Thyroid gland (tissue), 4 donors: ENCODE results near the gene SEC24D. TPM values are rescaled to one million over a fixed set of nuclear protein-coding genes. Genes with fewer than 3 reads are reported as not detected.

ENCODE experiments used
- DNase-seq, 2 donors: peaks; one replicate each; pipeline ENCODE4 v3.0.0-alpha.2; 2019
- H3K27ac ChIP-seq, 3 donors: fragments of 200-600 bp; sonication (generic); 1 replicate in 2 of 3; 2 replicates in 1 of 3; pipeline ENCODE4 v1.5.1; 2016 to 2019; ENCODE audit warnings: mild to moderate bottlenecking in 1 of 3, moderate library complexity in 1 of 3
- H3K27me3 ChIP-seq: fragments of 200-600 bp; sonication (generic); one replicate; pipeline ENCODE4 v1.5.1; 2019
- H3K36me3 ChIP-seq, 2 donors: fragments of 200-600 bp; sonication (generic); one replicate each; pipeline ENCODE4 v1.5.1; 2016 to 2019
- H3K4me1 ChIP-seq, 2 donors: fragments of 200-600 bp; sonication (generic); one replicate each; pipeline ENCODE4 v1.5.1; 2017 to 2019
- H3K4me3 ChIP-seq, 3 donors: fragments of 200-600 bp; sonication (generic); replicated peaks in 1 of 3; 1 replicate in 2 of 3; 2 replicates in 1 of 3; pipeline ENCODE4 v1.5.1; 2016; ENCODE audit warnings: mild to moderate bottlenecking in 1 of 3
- H3K9me3 ChIP-seq: fragments of 200-600 bp; sonication (generic); one replicate; pipeline ENCODE4 v1.5.1; 2017
- CTCF ChIP-seq, 6 experiments: fragments of 200-600 bp in 3 of 6; fragments of 450-650 bp in 3 of 6; sonication (generic) in 3 of 6; IDR thresholded peaks; one replicate each; pipeline ENCODE4 v1.5.1; 2016 to 2019; ENCODE audit warnings: antibody characterized with exemption in 6 of 6, mild to moderate bottlenecking in 2 of 6, inconsistent platforms in 1 of 6, moderate library complexity in 1 of 6
- POLR2A ChIP-seq, 2 donors: fragments of 450-650 bp; IDR thresholded peaks; one replicate each; pipeline ENCODE4 v1.6.1; 2017; ENCODE audit warnings: antibody characterized with exemption in 2 of 2, mild to moderate bottlenecking in 2 of 2, moderate library complexity in 1 of 2
- WGBS, 2 donors: methylation state at CpG; one replicate each; pipeline ENCODE4 v1.1.5; 2017; 5-methylcytosine and 5-hydroxymethylcytosine counted together
- intact Hi-C: fragments of 100-400 bp; cut with DNase I; formaldehyde crosslinking; loops from one replicate; pipeline ENCODE4 v1.15.1; 2023
- total RNA-seq, 4 donors: library from RNA; depleted of rRNA; stranded (reverse); fragments of >200 nt; gene quantifications; one replicate each; pipeline ENCODE4 v1.2.3, GENCODE V29; 2016

Gene SEC24D
- total RNA-seq, 4 donors from 2014 or later, result 56.3 to 120 (median 80.4) TPM

DNA sequence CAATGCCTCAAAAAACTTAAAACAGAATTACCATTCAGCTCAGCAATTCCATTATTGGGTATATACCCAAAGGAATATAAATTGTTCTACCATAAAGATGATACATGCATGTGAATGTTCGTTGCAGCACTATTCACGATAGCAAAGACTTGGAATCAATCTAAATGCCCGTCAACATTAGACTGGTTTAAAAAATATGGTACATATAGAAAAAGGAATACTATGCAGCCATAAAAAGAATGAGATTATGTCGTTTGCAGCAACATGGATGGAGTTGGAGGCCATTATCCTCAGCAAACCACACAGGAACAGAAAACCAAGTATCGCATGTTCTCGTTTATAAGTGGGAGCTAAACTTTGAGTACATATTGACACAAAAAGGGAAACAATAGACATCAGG, 41.9 kb upstream of the SEC24D start:
- Histone ChIP-seq H3K36me3 (no peaks in the 10 kb centered on the region), H3K4me3 (no peak overlapping the region), H3K27me3 (no peaks in the 10 kb centered on the region), H3K27ac (no peak overlapping the region), H3K4me1 (no peaks in the 10 kb centered on the region), H3K9me3 (no peaks in the 10 kb centered on the region)
- intact Hi-C loops, result no loop called here
- DNase-seq, result no peak
- no peak for TF ChIP-seq POLR2A (IDR thresholded peaks at IDR 0.05)
- no peak for TF ChIP-seq CTCF (IDR thresholded peaks at IDR 0.05)
- 93 to 97% methylated on average over 6 of the region's 6 CpGs for WGBS, 2 donors

GRCh38 chr4:118872181-118872580, 36.3 kb upstream of the SEC24D start:
- DNase-seq, result no peak
- Histone ChIP-seq H3K27me3 (no peaks in the 10 kb centered on the region), H3K4me1 (no peaks in the 10 kb centered on the region), H3K36me3 (no peaks in the 10 kb centered on the region), H3K27ac (no peak overlapping the region), H3K4me3 (no peak overlapping the region), H3K9me3 (no peaks in the 10 kb centered on the region)
- TF ChIP-seq POLR2A (IDR thresholded peaks at IDR 0.05) (no peak), CTCF (IDR thresholded peaks at IDR 0.05) (no peak)
- 66 to 82% methylated on average over 4 of the region's 4 CpGs for whole genome bisulfite sequencing, 2 donors
- intact Hi-C loops, result no loop called here

DNA sequence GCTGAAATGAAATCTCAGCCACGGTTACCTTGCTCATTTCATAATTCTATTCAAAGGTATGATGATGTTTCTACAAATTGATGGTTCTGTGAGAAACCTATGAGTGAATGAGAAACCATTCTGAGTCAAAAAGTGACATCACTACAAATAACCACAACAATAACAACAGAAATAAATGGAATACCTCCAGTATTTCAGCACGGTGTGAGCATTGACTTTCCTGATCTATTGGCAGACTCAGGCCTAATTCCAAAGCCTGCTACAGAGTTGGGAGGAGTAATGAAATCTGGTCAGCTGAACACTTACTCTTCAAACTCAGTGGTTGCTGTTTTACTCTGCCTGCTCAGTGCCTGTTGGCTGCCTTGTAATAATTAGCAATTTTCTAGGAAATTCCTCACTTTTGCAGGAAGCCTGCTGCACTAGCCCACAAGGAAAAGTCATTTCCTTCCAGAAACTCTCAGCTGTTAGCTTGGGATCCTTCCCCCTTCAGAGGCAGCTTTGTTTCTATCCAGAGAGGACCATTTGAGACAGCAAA, 33.9 kb upstream of the SEC24D start:
- TF ChIP-seq POLR2A (IDR thresholded peaks at IDR 0.05) (no peak), CTCF (IDR thresholded peaks at IDR 0.05) (no peak)
- no peaks in the 10 kb centered on the region for H3K27me3 ChIP-seq
- H3K4me3 ChIP-seq, result no peak overlapping the region
- no peaks in the 10 kb centered on the region for H3K9me3 ChIP-seq
- H3K36me3 ChIP-seq, result no peaks in the 10 kb centered on the region
- WGBS, 2 donors, result 56 to 59% methylated on average over 2 of the region's 2 CpGs
- intact Hi-C loops, result no loop called here
- no peak for DNase-seq
- H3K4me1 ChIP-seq, result no peaks in the 10 kb centered on the region
- no peak overlapping the region for H3K27ac ChIP-seq

DNA sequence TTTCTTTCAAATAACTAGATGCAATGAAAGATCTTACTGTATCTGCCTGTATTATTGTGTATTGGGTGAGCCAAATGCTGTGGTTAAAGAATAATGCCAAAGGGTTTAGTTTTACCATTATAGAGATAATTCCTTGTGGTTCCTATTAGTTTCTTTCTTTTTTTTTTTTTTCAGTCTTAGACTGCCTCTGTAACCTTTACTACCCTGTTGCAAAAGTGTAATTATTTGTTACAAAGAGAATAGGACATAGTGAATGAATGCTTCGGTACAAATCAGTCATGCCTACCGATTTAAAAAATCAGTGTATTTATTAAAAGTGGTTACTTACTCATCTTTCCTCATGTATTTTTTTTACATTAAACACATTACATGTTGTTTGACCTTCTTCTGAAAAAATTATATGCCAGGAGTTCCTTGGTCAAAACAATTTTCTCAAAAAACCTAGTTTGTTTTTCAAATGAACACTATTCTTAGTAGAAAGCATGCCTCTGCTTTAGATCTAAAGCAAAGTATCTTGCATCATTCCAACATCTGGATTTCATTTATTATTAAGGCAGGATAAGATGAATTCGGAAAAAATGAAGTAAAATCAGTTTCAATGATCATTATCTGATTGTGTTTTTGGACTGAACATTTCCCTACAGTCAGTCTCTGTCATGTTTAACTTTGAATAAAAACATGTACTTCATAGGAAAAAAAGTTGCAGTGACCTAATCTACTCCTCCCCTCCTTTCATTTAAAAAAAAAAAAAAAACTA, 31.6 kb upstream of the SEC24D start:
- Histone ChIP-seq H3K4me1 (no peaks in the 10 kb centered on the region), H3K27ac (no peak overlapping the region), H3K4me3 (no peak overlapping the region), H3K36me3 (no peaks in the 10 kb centered on the region), H3K27me3 (no peaks in the 10 kb centered on the region), H3K9me3 (no peaks in the 10 kb centered on the region)
- WGBS, 2 donors, result 87 to 89% methylated on average over 3 of the region's 3 CpGs
- no peak for DNase-seq
- TF ChIP-seq CTCF (IDR thresholded peaks at IDR 0.05) (no peak), POLR2A (IDR thresholded peaks at IDR 0.05) (no peak)
- intact Hi-C loops, result no loop called here

GRCh38 chr4:118866442-118866841, 30.5 kb upstream of the SEC24D start:
- H3K27me3 ChIP-seq, result no peaks in the 10 kb centered on the region
- H3K4me3 ChIP-seq, result no peak overlapping the region
- no peak overlapping the region for H3K27ac ChIP-seq
- intact Hi-C loops, result no loop called here
- H3K4me1 ChIP-seq, result no peaks in the 10 kb centered on the region
- TF ChIP-seq CTCF (IDR thresholded peaks at IDR 0.05) (no peak), POLR2A (IDR thresholded peaks at IDR 0.05) (no peak)
- DNase-seq, result no peak
- no peaks in the 10 kb centered on the region for H3K36me3 ChIP-seq
- no peaks in the 10 kb centered on the region for H3K9me3 ChIP-seq
- 89 to 96% methylated on average over 1 of the region's 1 CpG for WGBS, 2 donors
